PC-3 (cell line): ENCODE results near the gene SIGMAR1. TPM values are rescaled to one million over a fixed set of nuclear protein-coding genes. Genes with fewer than 3 reads are reported as not detected.

ENCODE experiments used
- ATAC-seq: fragments of 200-7000 bp; cut with Tn5 transposase; 2 replicates; pipeline ENCODE4 v1.9.1; 2020; ENCODE audit warnings: mild to moderate bottlenecking, moderate library complexity
- BruUV-seq: library from RNA; stranded (reverse); fragments of 400-500 nt; replicated peaks from 2 replicates; lab custom pipeline; 2021; lab: Mats Ljungman, UMichigan
- CTCF ChIA-PET: fragments of 300-600 bp; sonication (Branson Sonifier 250); formaldehyde crosslinking; loops from one replicate; lab custom pipeline; 2022; ENCODE audit warnings: antibody characterized with exemption; lab: Charles Lee
- POLR2A ChIA-PET: fragments of 300-600 bp; sonication (Branson Sonifier 250); formaldehyde crosslinking; loops from one replicate; lab custom pipeline; 2022; ENCODE audit warnings: antibody characterized with exemption; ENCODE audit not compliant: unreplicated experiment; lab: Charles Lee
- DNase-seq: peaks from one replicate; pipeline ENCODE4 v3.0.0-alpha.2; 2015
- H2AFZ ChIP-seq: fragments of 300-600 bp; sonication (generic); 2 replicates; pipeline ENCODE4 v1.6.0; 2016; ENCODE audit warnings: antibody characterized with exemption, low read length
- H3F3A ChIP-seq: fragments of 300-600 bp; sonication (generic); one replicate; pipeline ENCODE4 v1.6.0; 2017; ENCODE audit warnings: antibody characterized with exemption, low read length, control low read depth, mild to moderate bottlenecking; ENCODE audit not compliant: unreplicated experiment
- H3K27ac ChIP-seq: fragments of 300-600 bp; sonication (generic); 2 replicates; pipeline ENCODE4 v1.5.1; 2016; ENCODE audit warnings: mild to moderate bottlenecking, low read length
- H3K27me3 ChIP-seq: fragments of 300-600 bp; sonication (generic); 2 replicates; pipeline ENCODE4 v1.6.1; 2016; ENCODE audit warnings: low read length, mixed read lengths
- H3K36me3 ChIP-seq: fragments of 300-600 bp; sonication (generic); 2 replicates; pipeline ENCODE4 v1.6.1; 2016; ENCODE audit warnings: low read depth, mixed run types, low read length, mixed read lengths
- H3K4me1 ChIP-seq: fragments of 300-600 bp; sonication (generic); 2 replicates; pipeline ENCODE4 v1.5.1; 2016; ENCODE audit warnings: low read length; ENCODE audit not compliant: insufficient read depth
- H3K4me2 ChIP-seq: fragments of 300-600 bp; sonication (generic); 2 replicates; pipeline ENCODE4 v1.6.0; 2016; ENCODE audit warnings: low read length
- H3K4me3 ChIP-seq: fragments of 300-600 bp; sonication (generic); 2 replicates; pipeline ENCODE4 v1.5.1; 2016; ENCODE audit warnings: mild to moderate bottlenecking, low read length, mixed read lengths
- H3K79me2 ChIP-seq: fragments of 300-600 bp; sonication (generic); 2 replicates; pipeline ENCODE4 v1.6.1; 2017; ENCODE audit warnings: low read length, mixed read lengths
- H3K9ac ChIP-seq: fragments of 300-600 bp; sonication (generic); 2 replicates; pipeline ENCODE4 v1.6.0; 2016; ENCODE audit warnings: mild to moderate bottlenecking, low read length
- H3K9me2 ChIP-seq: fragments of 300-600 bp; sonication (generic); replicated peaks from 2 replicates; pipeline ENCODE4 v1.6.1; 2016; ENCODE audit warnings: mixed run types, low read length, mixed read lengths
- H3K9me3 ChIP-seq: fragments of 300-600 bp; sonication (generic); 2 replicates; pipeline ENCODE4 v1.6.1; 2016; ENCODE audit warnings: low read length, mixed read lengths
- H4K20me1 ChIP-seq: fragments of 300-600 bp; sonication (generic); 2 replicates; pipeline ENCODE4 v1.6.1; 2016; ENCODE audit warnings: low read length, mixed read lengths
- EZH2 ChIP-seq: fragments of 300-600 bp; sonication (generic); IDR thresholded peaks from one replicate; pipeline ENCODE4 v1.6.1; 2017; ENCODE audit warnings: antibody characterized with exemption, mild to moderate bottlenecking, low read length; ENCODE audit not compliant: unreplicated experiment
- EZH2phosphoT487 ChIP-seq: fragments of 300-600 bp; sonication (generic); IDR thresholded peaks from 2 replicates; pipeline ENCODE4 v1.6.1; 2018; ENCODE audit warnings: mild to moderate bottlenecking, antibody characterized with exemption, low read length, borderline replicate concordance
- intact Hi-C: fragments of 100-400 bp; cut with micrococcal nuclease; formaldehyde crosslinking; loops from 2 replicates; pipeline ENCODE4 v1.9.0; 2023
- total RNA-seq: library from RNA; depleted of rRNA; stranded (reverse); fragments of >200 nt; gene quantifications from 2 replicates; pipeline ENCODE4 v1.2.3, GENCODE V29; 2014
- TF ChIP-seq, protein P1 (sequence below): fragments of 300-600 bp; sonication (generic); conservative IDR thresholded peaks from 2 replicates; pipeline ENCODE4 v1.5.1; 2017; ENCODE audit warnings: antibody characterized with exemption, low read depth, mild to moderate bottlenecking, low read length

Gene SIGMAR1
- total RNA-seq, 1 experiment from 2014 or later: 96.7 TPM

DNA sequence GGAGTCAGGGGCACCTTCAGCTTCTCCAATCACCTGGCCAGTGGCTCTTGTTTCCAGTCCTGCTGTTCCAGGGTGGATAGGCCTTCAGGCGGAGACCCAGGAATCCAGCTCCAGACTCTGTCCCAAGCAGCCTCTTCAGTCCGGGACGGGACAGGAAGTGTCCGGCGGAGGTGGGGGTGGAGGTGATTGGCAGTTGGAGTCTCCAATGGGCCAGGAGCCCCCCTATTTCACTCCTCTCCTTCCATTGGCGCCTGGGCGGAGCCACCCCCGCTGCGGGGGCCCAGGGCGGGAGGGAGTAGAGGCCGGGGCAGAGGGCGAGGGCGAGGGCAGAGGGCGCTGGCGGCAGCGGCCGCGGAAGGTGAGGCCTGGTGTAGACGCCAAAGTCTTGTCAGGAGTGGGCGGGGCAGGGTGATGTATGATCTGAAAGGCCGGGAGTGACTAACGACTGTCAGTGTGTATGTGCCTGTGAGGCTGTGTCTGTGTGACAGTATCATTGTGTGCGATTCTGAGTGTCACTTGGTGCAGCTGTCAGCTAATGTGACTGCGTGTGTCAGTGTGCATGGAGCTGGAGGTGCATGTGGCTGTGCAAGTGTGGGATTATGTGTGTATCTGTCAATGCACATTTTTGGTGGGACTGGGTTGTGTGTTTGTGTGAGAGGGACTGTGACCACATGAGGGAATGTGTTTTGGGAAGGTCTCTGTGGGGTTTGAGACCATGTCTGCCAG is 14.5 kb upstream of the SIGMAR1 start, which contains the start of gene IL11RA:
IL11RA (plus strand) TSS at position 310 of the 726 bp plus-strand sequence. CDS start 3,033 bp downstream, outside the sequence.
- no TSS peak for BruUV-seq
- intact Hi-C loops: no loop called here
- Histone ChIP-seq H3K27me3 (no peaks in the 10 kb centered on the region), H3K9me2 (no peaks in the 10 kb centered on the region), H3K4me3 (peak within 1 kb of the TSS; percentile 61), H4K20me1 (no peaks in the 10 kb centered on the region), H3F3A (no peaks in the 10 kb centered on the region), H3K36me3 (no peaks in the 10 kb centered on the region), H3K4me2 (peak within 1 kb of the TSS; percentile 89), H3K27ac (peak within 1 kb of the TSS; percentile 29; the same call in 1 of the 2 replicates), H2AFZ (peak within 1 kb of the TSS; percentile 78), H3K4me1 (peaks cover 22% of the 10 kb centered on the region; the same call in 1 of the 2 replicates), H3K79me2 (peaks cover 7% of the 10 kb centered on the region; the same call in 1 of the 2 replicates), H3K9ac (peak within 1 kb of the TSS; percentile 18; the same call in 1 of the 2 replicates), H3K9me3 (no peaks in the 10 kb centered on the region)
- POLR2A ChIA-PET: interaction anchor here (1.0 kb wide), 1 partner anchor 13 kb away, joined by 5 read pairs; no protein-coding TSS in a partner anchor
- TF ChIP-seq, protein P1, sequence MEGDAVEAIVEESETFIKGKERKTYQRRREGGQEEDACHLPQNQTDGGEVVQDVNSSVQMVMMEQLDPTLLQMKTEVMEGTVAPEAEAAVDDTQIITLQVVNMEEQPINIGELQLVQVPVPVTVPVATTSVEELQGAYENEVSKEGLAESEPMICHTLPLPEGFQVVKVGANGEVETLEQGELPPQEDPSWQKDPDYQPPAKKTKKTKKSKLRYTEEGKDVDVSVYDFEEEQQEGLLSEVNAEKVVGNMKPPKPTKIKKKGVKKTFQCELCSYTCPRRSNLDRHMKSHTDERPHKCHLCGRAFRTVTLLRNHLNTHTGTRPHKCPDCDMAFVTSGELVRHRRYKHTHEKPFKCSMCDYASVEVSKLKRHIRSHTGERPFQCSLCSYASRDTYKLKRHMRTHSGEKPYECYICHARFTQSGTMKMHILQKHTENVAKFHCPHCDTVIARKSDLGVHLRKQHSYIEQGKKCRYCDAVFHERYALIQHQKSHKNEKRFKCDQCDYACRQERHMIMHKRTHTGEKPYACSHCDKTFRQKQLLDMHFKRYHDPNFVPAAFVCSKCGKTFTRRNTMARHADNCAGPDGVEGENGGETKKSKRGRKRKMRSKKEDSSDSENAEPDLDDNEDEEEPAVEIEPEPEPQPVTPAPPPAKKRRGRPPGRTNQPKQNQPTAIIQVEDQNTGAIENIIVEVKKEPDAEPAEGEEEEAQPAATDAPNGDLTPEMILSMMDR: no peak
- TF ChIP-seq EZH2 (no peak), EZH2phosphoT487 (no peak)
- CTCF ChIA-PET: no interaction called here
- DNase-seq (peak; percentile 68), ATAC-seq (peak; percentile 92)

DNA sequence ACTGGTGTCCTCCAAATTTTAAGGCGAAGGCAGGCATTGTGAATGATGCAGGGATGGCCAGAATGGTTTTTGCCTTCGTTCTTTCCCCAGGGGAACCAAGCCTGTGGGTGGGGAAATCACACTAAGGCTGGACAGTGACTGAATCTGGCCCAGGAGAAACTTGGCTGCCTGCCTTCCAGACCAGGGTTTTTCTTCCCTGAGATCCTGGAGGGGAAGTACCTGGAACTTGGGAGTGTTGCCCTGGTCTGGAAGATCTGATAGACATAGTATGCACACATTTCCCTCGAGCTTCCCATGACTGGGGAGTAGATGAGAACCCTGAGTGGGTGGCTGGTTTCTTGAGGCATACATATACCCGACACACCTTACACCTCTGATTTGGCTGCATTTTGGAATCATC is 13.7 kb upstream of the SIGMAR1 start:
- H3K9ac ChIP-seq: peak overlapping the region; percentile 18; the same call in 1 of the 2 replicates
- peaks cover 10% of the 10 kb centered on the region; the same call in 1 of the 2 replicates for H3K79me2 ChIP-seq
- H3K9me3 ChIP-seq: no peaks in the 10 kb centered on the region
- H3K27me3 ChIP-seq: no peaks in the 10 kb centered on the region
- intact Hi-C loops: no loop called here
- peak overlapping the region; percentile 89 for H3K4me2 ChIP-seq
- peaks cover 23% of the 10 kb centered on the region; the same call in 1 of the 2 replicates for H3K4me1 ChIP-seq
- H4K20me1 ChIP-seq: no peaks in the 10 kb centered on the region
- no peak for TF ChIP-seq EZH2
- TF ChIP-seq, protein P1: no peak
- TF ChIP-seq EZH2phosphoT487: no peak
- ChIA-PET POLR2A (interaction anchor here (1.0 kb wide), 1 partner anchor 14 kb away, joined by 5 read pairs; no protein-coding TSS in a partner anchor), CTCF (no interaction called here)
- no peaks in the 10 kb centered on the region for H3F3A ChIP-seq
- H3K36me3 ChIP-seq: no peaks in the 10 kb centered on the region
- H3K27ac ChIP-seq: peak overlapping the region; percentile 29; the same call in 1 of the 2 replicates
- ATAC-seq: no peak
- TSS peak; percentile 97 for BruUV-seq
- H3K9me2 ChIP-seq: no peaks in the 10 kb centered on the region
- DNase-seq: no peak
- peak overlapping the region; percentile 78 for H2AFZ ChIP-seq
- H3K4me3 ChIP-seq: peak overlapping the region; percentile 61; the same call in 1 of the 2 replicates

DNA sequence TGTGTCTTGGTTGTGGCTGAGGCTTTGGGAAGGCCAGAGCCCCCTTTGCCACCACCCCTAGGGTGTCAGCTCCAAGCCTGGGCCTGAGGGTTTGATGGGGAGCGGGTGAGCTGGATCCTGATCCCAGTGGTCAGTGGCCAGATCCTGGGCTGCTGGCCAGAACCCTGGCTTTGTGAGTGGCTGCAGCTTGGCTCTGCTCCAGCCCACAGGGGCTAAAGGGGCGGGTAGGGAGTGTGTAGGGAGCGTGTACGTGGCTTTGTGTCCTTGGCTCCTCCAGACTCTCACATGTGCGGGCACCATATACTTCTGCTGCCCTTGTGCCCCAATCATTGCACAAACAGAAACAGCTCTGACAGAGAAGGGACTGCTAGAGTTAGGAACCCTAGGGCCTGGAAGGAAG is 13.2 kb upstream of the SIGMAR1 start:
- CTCF ChIA-PET: no interaction called here
- H3K9ac ChIP-seq: no peak overlapping the region

More for the DNA sequence above, 13.2 kb upstream of the SIGMAR1 start:
- Histone ChIP-seq H3K4me1 (peaks cover 27% of the 10 kb centered on the region; the same call in 1 of the 2 replicates), H3K36me3 (no peaks in the 10 kb centered on the region), H3K9me3 (no peaks in the 10 kb centered on the region), H3K27ac (no peak overlapping the region), H4K20me1 (no peaks in the 10 kb centered on the region), H2AFZ (no peak overlapping the region), H3K79me2 (peaks cover 10% of the 10 kb centered on the region; the same call in 1 of the 2 replicates), H3K27me3 (no peaks in the 10 kb centered on the region), H3F3A (no peaks in the 10 kb centered on the region), H3K9me2 (no peaks in the 10 kb centered on the region), H3K4me2 (no peak overlapping the region), H3K4me3 (no peak overlapping the region)
- DNase-seq: no peak
- TF ChIP-seq, protein P1: no peak
- TF ChIP-seq EZH2 (no peak), EZH2phosphoT487 (no peak)
- POLR2A ChIA-PET: no interaction called here
- no peak for ATAC-seq
- intact Hi-C loops: no loop called here
- BruUV-seq: no TSS peak
